Gastroesophageal sphincter (tissue), 4 donors: ENCODE results near the gene TDG. TPM values are rescaled to one million over a fixed set of nuclear protein-coding genes. Genes with fewer than 3 reads are reported as not detected.

Experiments used
- ATAC-seq: fragments of 150-250 bp; one replicate; pipeline ENCODE4 v1.9.1; 2016; ENCODE audit warnings: mild to moderate bottlenecking, moderate library complexity
- H3K27ac ChIP-seq, 4 donors: fragments of 200-600 bp; sonication (generic) in 3 of 4; 1 replicate in 3 of 4; 2 replicates in 1 of 4; pipeline ENCODE4 v1.5.1; 2016 to 2019
- H3K27me3 ChIP-seq: fragments of 200-600 bp; sonication (generic); one replicate; pipeline ENCODE4 v1.5.1; 2019
- H3K36me3 ChIP-seq, 2 donors: fragments of 200-600 bp; sonication (generic); one replicate each; pipeline ENCODE4 v1.5.1; 2019; ENCODE audit warnings: control low read depth in 1 of 2
- H3K4me1 ChIP-seq, 3 donors: fragments of 200-600 bp; sonication (generic); 1 replicate in 2 of 3; 2 replicates in 1 of 3; pipeline ENCODE4 v1.5.1; 2016 to 2019; ENCODE audit warnings: control low read depth in 2 of 3
- H3K4me3 ChIP-seq, 2 donors: fragments of 200-600 bp; sonication (generic); one replicate each; pipeline ENCODE4 v1.5.1; 2019; ENCODE audit warnings: mild to moderate bottlenecking in 1 of 2, moderate library complexity in 1 of 2
- H3K9me3 ChIP-seq, 3 donors: fragments of 200-600 bp; sonication (generic); one replicate each; pipeline ENCODE4 v1.5.1; 2017 to 2019; ENCODE audit warnings: control low read depth in 2 of 3
- CTCF ChIP-seq, 4 experiments: fragments of 200-600 bp in 2 of 4; fragments of 450-650 bp in 2 of 4; sonication (generic) in 1 of 4; IDR thresholded peaks; one replicate each; pipeline ENCODE4 v1.5.1; 2017 to 2019; ENCODE audit warnings: antibody characterized with exemption in 4 of 4, mild to moderate bottlenecking in 2 of 4, moderate library complexity in 2 of 4
- EP300 ChIP-seq: sonication (generic); formaldehyde crosslinking; IDR thresholded peaks from one replicate; pipeline ENCODE4 v1.6.1; 2017; ENCODE audit warnings: antibody characterized with exemption, mild to moderate bottlenecking
- POLR2A ChIP-seq, 2 donors: fragments of 450-650 bp; IDR thresholded peaks; one replicate each; pipeline ENCODE4 v1.6.1; 2017; ENCODE audit warnings: antibody characterized with exemption in 2 of 2, mild to moderate bottlenecking in 2 of 2, moderate library complexity in 1 of 2
- POLR2AphosphoS5 ChIP-seq: sonication (generic); formaldehyde crosslinking; IDR thresholded peaks from one replicate; pipeline ENCODE4 v1.6.1; 2017; ENCODE audit warnings: antibody characterized with exemption
- WGBS, 2 donors: methylation state at CpG; one replicate each; pipeline ENCODE4 v1.1.5; 2018; ENCODE audit warnings: low coverage in 1 of 2; 5-methylcytosine and 5-hydroxymethylcytosine counted together
- total RNA-seq, 4 donors: library from RNA; depleted of rRNA; stranded (reverse); fragments of >200 nt; gene quantifications; one replicate each; pipeline ENCODE4 v1.1.0, GENCODE V29; 2016

Gene TDG
- total RNA-seq, 4 donors from 2014 or later = 12.5 to 30.4 (median 21.3) TPM

GRCh38 chr12:103936679-103937078 lies 29.0 kb upstream of the TDG start:
- H3K27ac ChIP-seq = no peak overlapping the region
- 100% methylated on average over 3 of the region's 3 CpGs for WGBS, 2 donors

GRCh38 chr12:103944964-103945363 lies 20.7 kb upstream of the TDG start:
- 14 to 81% methylated on average over 1 to 3 of the region's 3 CpGs for whole genome bisulfite sequencing, 2 donors
- TF ChIP-seq POLR2AphosphoS5 (no peak), POLR2A (IDR thresholded peaks at IDR 0.05) (no peak), EP300 (no peak), CTCF (IDR thresholded peaks at IDR 0.05) (no peak)
- Histone ChIP-seq H3K9me3 (no peaks in the 10 kb centered on the region), H3K36me3 (peaks cover 30 to 99% of the 10 kb centered on the region in 2 donors), H3K27ac (no peak overlapping the region), H3K27me3 (no peaks in the 10 kb centered on the region), H3K4me1 (no peaks in the 10 kb centered on the region), H3K4me3 (no peak overlapping the region)
- no peak for ATAC-seq

More at GRCh38 chr12:103936679-103937078, 29.0 kb upstream of the TDG start:
- Histone ChIP-seq H3K4me1 (peaks cover 5 to 53% (median 9%) of the 10 kb centered on the region in 3 donors), H3K9me3 (no peaks in the 10 kb centered on the region), H3K27me3 (no peaks in the 10 kb centered on the region), H3K4me3 (no peak overlapping the region), H3K36me3 (peaks cover 13 to 96% of the 10 kb centered on the region in 2 donors)
- TF ChIP-seq CTCF (IDR thresholded peaks at IDR 0.05) (no peak), EP300 (no peak), POLR2A (IDR thresholded peaks at IDR 0.05) (no peak), POLR2AphosphoS5 (no peak)
- ATAC-seq = no peak

GRCh38 chr12:103947871-103948555 lies 17.7 kb upstream of the TDG start:
- ATAC-seq = no peak
- H3K9me3 ChIP-seq = no peaks in the 10 kb centered on the region
- H3K27me3 ChIP-seq = no peaks in the 10 kb centered on the region
- TF ChIP-seq EP300 = no peak
- H3K36me3 ChIP-seq = peaks cover 16 to 99% of the 10 kb centered on the region in 2 donors
- H3K4me3 ChIP-seq = no peak overlapping the region
- 58 to 87% methylated on average over 2 to 6 of the region's 7 CpGs for WGBS, 2 donors
- no peak overlapping the region for H3K27ac ChIP-seq
- no peaks in the 10 kb centered on the region for H3K4me1 ChIP-seq

- Histone ChIP-seq H3K36me3 (peaks cover 14 to 99% of the 10 kb centered on the region in 2 donors), H3K27ac (no peak overlapping the region), H3K4me1 (peaks cover 0 to 3% (median 0%) of the 10 kb centered on the region in 3 donors), H3K9me3 (no peaks in the 10 kb centered on the region), H3K4me3 (no peak overlapping the region), H3K27me3 (no peaks in the 10 kb centered on the region)
- TF ChIP-seq CTCF (IDR thresholded peaks at IDR 0.05) = no peak
- no peak for TF ChIP-seq POLR2AphosphoS5
- no peak for TF ChIP-seq POLR2A (IDR thresholded peaks at IDR 0.05)
- no peak for TF ChIP-seq EP300
- no peak for ATAC-seq
- WGBS, 2 donors = 82 to 84% methylated on average over 3 to 11 of the region's 13 CpGs
These were observed 16.8 kb upstream of the TDG start for GRCh38 chr12:103948746-103949406.

GRCh38 chr12:103952497-103952896 lies 13.2 kb upstream of the TDG start:
- peaks cover 6 to 33% (median 13%) of the 10 kb centered on the region in 3 donors for H3K4me1 ChIP-seq
- H3K36me3 ChIP-seq = peaks cover 5 to 70% of the 10 kb centered on the region in 2 donors
- H3K27ac ChIP-seq = no peak overlapping the region
- H3K27me3 ChIP-seq = no peaks in the 10 kb centered on the region
- ATAC-seq = no peak
- H3K9me3 ChIP-seq = no peaks in the 10 kb centered on the region
- no peak overlapping the region for H3K4me3 ChIP-seq
- TF ChIP-seq POLR2A (IDR thresholded peaks at IDR 0.05) (no peak), POLR2AphosphoS5 (no peak), CTCF (IDR thresholded peaks at IDR 0.05) (no peak), EP300 (no peak)
- 29 to 70% methylated on average over 1 of the region's 1 CpG for WGBS, 2 donors
